ENCODE measurements around the gene FRMD3. TPM values are rescaled to one million over a fixed set of nuclear protein-coding genes. Genes with fewer than 3 reads are reported as not detected.

Gene FRMD3
- total RNA-seq = 8.2 and 11.1 TPM in 2 replicates

GRCh38 chr9:83538172-83538889 lies at the start of gene FRMD3:
Gene FRMD3 (minus strand): TSS chr9:83538401. CDS start chr9:83538231, 170 bp downstream.

Other genes starting within 250 kb of the FRMD3 start
- 2.8 and 5.8 TPM in 2 replicates for gene IDNK, start 84.7 kb upstream of the FRMD3 start, total RNA-seq
- gene UBQLN1, start 169.6 kb upstream of the FRMD3 start, total RNA-seq = 121 and 131 TPM in 2 replicates

Measured in regular cardiac myocyte (primary cell).